SK-N-MC (cell line): ENCODE measurements around the gene CFAP70.

Source experiments
- EZH2 ChIP-seq: fragments of 200-600 bp; sonication (generic); IDR thresholded peaks from one replicate; pipeline ENCODE4 v1.6.1; 2017; ENCODE audit warnings: antibody characterized with exemption
- FOXP2 ChIP-seq: optimal IDR thresholded peaks from 2 replicates; pipeline ENCODE3; 2011; ENCODE audit warnings: mild to moderate bottlenecking, moderate library complexity; ENCODE audit not compliant: insufficient read depth; ENCODE audit errors: extremely low read length, control extremely low read depth
- POLR2AphosphoS5 ChIP-seq: IDR thresholded peaks from 2 replicates; pipeline ENCODE4 v1.6.1; 2012; ENCODE audit warnings: mild to moderate bottlenecking, low read depth, low read length, borderline replicate concordance

DNA sequence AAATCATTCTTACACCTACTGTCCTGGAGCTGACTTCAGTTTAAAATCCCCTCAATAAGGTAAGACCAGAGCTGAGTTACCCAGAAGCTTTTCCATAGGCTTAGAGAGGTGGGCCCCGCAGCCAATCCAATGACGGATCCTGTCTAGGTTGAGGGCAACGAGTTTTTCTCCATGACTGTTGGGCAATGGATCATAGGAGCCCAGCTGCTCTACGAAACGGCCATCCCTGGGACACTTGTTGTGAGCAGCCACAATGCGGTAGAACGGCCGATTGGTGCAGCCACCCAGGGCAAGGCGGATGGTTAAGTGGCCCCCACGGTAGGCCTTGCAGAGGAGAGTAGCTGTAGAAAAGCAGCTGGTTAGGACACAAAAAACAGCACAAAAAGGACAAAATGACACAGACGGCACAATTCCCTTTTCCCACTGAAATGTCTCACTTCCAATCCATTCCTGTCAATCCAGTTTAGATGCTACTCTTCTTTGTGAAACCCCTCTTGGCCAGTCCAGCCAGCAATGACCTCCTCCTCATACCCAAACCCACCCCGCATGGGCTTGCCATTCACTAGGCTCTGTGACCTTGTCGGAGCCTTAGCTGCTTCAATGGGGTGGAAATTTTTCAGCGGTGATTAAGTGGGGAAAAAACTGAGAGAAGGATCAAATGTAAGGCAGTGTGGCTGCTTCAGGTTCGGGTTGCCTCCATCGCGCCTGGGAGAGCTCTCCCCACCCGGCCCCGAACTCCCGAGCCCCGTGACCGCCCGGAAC lies 106.8 kb downstream of the CFAP70 start:
- TF ChIP-seq POLR2AphosphoS5 (no peak), EZH2 (no peak), FOXP2 (no peak)
